Prostate gland (tissue), 2 donors: ENCODE measurements around the gene LAMA3.

ENCODE experiments used
- POLR2A ChIP-seq: fragments of 450-650 bp; IDR thresholded peaks from one replicate; pipeline ENCODE4 v1.6.1; 2016; ENCODE audit warnings: antibody characterized with exemption, mild to moderate bottlenecking
- TF ChIP-seq, protein P1 (sequence below), 4 experiments: fragments of 200-600 bp in 2 of 4; fragments of 450-650 bp in 2 of 4; sonication (generic) in 2 of 4; IDR thresholded peaks; 1 replicate in 3 of 4; 2 replicates in 1 of 4; pipeline ENCODE4 v1.5.1; 2016 to 2019; ENCODE audit warnings: antibody characterized with exemption in 4 of 4, mild to moderate bottlenecking in 2 of 4, moderate library complexity in 2 of 4

GRCh38 chr18:23776306-23776705 lies 87.1 kb downstream of the LAMA3 start:
- TF ChIP-seq, protein P1, sequence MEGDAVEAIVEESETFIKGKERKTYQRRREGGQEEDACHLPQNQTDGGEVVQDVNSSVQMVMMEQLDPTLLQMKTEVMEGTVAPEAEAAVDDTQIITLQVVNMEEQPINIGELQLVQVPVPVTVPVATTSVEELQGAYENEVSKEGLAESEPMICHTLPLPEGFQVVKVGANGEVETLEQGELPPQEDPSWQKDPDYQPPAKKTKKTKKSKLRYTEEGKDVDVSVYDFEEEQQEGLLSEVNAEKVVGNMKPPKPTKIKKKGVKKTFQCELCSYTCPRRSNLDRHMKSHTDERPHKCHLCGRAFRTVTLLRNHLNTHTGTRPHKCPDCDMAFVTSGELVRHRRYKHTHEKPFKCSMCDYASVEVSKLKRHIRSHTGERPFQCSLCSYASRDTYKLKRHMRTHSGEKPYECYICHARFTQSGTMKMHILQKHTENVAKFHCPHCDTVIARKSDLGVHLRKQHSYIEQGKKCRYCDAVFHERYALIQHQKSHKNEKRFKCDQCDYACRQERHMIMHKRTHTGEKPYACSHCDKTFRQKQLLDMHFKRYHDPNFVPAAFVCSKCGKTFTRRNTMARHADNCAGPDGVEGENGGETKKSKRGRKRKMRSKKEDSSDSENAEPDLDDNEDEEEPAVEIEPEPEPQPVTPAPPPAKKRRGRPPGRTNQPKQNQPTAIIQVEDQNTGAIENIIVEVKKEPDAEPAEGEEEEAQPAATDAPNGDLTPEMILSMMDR (IDR thresholded peaks at IDR 0.05), result no peak
- TF ChIP-seq POLR2A, result no peak
